NOMO-1 treated with dmso at 0.1 percent for 144 hours (cell line): ENCODE results near the gene CDK14.
"Not testable (repeated sequence)": the region's sequence is repeated elsewhere in the genome, so short reads cannot be mapped to it uniquely, and the experiment has no call there.

Experiments
- DNase-seq: peaks from one replicate; lab custom pipeline; 2025; ENCODE audit not compliant: unreplicated experiment; lab: John Stamatoyannopoulos, UW

Gene CDK14

DNA sequence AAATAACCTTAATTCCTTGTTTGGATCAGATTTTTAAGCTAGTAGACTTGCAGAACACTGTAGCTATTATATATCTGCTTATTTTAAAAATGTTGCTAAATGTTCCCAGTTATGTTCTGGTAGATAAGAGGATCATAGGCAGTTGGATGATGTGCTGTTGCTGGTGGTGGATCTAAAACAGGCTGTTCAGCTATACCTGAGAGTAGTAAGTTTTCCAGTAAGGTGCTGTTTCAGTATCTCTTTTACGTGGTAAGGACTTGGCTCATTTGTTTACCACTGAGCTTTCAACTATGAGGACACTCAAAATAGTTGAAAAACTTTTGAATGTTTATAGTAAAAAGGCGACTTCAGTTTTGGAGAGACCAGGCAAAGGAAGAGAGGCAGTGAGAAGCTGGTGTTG, 180.9 kb downstream of the CDK14 start:
- no peak for DNase-seq

DNA sequence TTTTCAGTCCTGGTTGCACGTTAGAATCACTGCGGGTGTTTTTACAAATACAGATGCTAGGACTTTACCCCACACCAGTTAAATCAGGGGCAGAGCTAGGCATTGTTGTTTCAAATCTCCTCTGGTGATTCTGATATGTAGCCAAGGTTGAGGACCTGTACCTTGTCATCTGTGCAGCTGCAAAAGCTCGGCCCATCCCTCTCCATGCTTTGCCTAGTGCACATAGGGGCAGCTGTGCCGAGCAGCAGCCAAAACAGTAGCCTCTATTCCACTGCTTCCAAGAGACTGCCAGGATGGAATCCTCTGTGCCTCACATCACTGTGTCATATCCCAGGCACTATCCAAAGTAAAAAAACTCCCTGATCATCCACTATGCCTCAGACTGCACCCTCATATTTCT, 181.3 kb downstream of the CDK14 start:
- no peak for DNase-seq

DNA sequence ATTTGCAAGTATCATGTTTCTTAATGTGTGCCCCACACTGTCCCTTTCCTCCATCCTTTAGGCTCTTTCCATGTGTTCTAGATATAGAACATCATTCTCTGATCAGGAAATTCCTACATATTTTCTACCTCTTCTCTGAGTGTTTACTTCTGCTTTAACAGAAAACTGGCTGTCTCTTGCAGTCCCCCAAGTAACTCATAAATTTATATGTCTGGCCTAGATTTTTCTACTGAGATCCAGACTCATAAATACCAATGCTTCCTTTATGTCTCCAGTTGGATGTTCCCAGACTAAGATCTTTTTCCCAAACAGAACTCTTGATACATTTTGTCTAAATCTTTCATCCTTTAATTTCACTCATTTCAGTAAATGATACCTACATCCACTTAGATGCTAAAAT, 181.8 kb downstream of the CDK14 start:
- no peak for DNase-seq

DNA sequence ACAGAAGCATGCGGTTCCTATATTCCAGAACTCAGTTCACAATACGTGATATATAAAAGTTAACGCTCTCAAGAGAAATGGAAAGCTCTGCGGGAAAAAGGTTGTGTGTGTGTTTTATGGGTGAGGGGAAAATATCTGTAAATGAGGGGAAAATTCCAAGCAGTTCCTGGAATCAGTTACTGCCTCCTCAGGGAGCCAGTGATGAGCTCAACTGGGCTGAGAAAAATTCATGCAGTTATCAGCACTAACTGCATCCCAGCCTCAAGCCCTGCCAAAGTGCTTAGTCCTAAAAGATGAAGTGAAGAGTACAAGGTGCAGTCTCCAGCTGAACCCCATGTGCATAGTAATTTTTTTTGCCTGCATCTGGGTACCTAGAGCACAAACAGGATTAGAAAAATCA, 191.9 kb downstream of the CDK14 start:
- DNase-seq = no peak

DNA sequence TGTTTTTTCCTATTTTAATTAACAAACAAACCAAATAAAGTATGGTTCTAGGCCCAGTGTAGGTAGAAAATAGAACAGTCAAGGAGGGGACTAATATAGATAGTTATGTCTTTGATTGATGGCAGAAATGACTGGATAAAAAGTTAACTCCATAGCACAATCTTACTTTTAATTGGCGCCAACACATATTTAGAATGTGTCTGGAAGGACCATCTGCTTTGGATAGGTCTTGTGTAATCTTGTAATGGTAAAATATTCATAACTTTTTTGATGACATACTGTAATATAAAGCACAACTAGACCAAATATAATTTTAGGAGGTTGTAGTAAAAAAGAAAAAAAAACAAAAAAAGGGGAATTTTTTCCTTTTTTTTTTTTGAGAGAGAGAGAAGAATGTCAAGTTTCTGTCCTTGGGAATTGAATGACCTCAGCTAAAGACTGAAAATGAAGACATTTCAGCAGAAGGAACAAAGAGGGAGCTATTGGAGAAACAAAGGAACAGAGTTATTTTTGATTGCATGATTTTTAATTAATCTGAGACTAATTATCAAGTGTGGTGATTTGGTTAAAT, 193.7 kb downstream of the CDK14 start:
- DNase-seq = no peak

DNA sequence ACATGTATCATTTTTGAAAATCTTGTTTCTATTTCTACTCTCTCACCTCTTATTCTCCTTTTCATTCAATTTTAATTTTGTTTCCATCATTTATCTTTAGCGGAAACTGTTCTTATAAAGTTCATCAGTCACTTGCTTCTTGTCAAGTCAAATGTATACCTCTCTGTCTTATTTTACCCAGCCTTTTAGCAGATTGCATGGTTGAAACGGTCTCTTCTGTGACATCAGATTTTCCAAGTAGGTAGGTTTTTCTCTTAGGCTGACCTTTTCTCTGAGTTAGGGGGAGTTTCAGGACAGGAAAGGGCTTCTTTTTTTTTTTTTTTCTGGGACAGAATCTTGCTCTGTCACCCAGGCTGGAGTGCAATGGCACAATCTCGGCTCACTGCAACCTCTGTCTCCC, 195.5 kb downstream of the CDK14 start:
- no peak for DNase-seq

DNA sequence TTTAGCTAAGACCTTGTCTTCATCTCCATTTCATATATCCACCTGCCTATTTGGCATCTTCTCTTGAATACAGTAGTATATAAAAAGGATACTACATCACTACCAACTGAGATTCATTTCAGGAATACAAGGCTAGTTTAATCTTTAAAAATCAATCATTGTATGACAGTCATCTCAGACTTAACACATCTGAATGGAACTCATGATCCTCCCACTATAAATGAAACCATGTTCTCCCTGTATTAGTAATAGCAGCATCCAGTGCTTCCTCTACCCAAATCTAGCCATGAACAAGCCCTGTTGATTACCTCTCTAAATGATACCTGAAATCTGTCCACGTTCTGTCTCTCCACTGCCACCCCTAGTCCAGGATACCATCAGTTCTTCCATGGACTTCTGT, 196.2 kb downstream of the CDK14 start:
- no peak for DNase-seq

DNA sequence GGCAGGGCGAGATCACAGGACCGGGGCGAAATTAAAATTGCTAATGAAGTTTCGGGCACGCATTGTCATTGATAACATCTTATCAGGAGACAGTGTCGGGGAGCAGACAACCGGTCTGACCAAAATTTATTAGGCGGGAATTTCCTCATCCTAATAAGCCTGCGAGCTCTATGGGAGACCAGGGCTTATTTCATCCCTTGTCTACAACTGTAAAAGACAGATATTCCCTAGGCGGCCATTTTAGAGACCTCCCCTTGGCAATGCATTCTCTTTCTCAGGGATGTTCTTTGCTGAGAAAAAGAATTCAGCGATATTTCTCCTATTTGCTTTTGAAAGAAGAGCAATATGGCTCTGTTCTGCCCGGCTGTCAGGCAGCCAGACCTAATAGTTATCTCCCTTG, 198.1 kb downstream of the CDK14 start:
- not testable (repeated sequence) for DNase-seq

DNA sequence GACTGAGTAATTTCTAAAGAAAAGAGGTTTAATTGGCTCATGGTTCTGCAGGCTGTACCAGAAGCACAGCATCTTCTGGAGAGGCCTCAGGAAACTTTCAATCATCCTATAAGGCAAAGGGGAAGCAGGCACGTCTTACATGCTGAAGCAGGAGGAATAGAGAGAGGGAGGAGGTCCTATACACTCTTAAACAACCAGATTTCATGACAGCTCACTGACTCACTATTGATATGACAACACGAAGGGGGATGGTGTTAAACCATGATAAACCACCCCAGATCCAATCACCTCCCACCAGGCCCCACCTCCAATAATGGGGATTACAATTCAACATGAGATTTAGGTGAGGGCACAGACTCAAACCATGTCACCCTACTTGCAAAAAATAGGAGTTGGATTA, 201.5 kb downstream of the CDK14 start:
- no peak for DNase-seq

DNA sequence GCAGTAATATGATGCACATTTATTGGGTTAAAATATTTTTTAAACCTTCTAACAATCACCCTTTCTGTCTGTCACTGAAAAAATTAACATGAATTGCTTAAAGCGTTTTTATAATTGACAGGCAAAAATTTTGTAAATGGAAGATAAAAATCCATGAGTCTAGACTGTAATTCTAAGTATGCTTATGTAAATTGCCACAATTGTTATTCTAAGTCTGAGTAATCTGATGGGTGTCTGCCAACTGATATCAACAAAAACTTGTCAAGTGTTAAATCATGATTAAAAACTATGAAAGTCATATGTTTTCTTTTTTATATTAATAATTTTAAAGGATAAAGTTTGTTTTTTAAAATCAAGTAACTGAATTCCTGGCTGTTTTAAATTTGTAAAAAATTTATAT, 208.2 kb downstream of the CDK14 start:
- DNase-seq = no peak

DNA sequence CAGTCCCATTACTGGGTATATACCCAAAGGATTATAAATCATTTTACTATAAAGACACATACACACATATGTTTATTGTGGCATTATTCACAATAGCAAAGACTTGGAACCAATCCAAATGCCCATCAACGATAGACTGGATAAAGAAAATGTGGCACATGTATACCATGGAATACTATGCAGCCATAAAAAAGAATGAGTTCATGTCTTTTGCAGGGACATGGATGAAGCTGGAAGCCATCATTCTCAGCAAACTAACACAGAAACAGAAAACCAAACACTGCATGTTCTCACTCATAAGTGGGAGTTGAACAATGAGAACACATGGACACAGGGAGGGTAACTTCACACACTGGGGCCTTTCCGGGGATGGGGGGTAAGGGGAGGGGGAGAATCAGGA, 219.4 kb downstream of the CDK14 start:
- not testable (repeated sequence) for DNase-seq

DNA sequence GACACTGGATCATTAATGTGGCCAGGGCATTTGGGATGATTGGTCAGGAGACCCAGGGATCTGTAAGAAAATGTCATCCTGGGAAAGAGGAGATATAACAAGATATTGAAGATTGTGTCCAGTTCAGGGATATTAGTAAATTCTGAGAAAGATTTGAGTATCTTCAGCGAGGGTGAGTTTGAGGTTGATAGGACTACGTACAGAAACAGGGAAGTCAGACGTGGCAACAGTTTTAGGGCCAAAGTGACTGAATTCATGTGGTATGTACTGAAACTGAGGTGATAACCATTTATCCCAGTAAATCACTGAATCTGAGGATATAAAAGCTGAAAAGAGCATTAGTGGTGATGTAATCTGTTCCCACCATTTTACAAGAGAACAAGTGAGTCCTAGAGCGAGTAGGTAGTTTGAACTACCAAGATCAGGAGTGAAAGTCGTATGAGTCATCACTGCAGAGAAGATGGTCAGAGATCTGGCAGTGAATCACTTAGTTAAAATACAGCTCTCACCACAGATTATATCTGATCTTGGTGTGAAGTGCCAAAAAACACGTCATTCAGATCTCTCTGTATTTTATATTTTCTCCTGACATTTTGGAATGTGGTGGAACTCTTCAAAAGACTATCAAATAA, 220.5 kb downstream of the CDK14 start:
- DNase-seq = peak; percentile 79

DNA sequence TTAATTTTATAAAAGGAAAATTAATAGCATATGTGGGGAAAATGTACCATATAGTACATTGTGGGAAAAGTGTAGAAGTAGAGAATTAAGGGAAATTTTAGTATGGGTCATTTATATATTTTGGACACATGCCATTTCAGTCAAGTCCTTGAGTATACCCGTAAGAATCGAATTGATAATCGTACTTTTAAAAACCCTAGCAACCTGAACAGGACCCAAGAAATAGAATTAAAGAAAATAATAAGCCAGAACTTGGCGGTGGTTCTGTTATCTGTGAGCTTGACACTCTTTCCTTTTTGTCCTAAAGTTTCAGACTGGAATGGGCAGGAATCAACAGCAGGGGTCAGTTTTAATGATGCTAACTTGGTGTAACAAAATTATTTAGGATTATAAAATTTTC, 221.0 kb downstream of the CDK14 start:
- no peak for DNase-seq

DNA sequence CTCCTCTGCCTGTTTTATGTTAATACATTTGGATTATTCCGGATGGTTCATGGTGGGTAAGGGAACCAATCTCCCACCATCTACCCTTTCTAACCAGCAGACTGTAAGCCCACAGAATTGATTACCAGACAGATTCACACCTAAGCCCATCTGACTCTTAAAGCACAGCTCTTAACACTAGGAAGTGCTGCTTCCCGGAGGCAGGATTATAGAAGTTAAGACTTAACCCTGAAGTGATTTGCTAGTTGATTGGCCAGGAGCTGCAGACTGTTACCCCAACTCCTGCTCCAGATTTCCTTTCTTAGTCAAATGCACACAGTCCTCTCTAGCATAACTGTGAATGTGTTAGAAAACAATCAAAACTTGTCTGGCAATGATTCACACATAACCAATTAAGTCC, 221.7 kb downstream of the CDK14 start:
- no peak for DNase-seq

DNA sequence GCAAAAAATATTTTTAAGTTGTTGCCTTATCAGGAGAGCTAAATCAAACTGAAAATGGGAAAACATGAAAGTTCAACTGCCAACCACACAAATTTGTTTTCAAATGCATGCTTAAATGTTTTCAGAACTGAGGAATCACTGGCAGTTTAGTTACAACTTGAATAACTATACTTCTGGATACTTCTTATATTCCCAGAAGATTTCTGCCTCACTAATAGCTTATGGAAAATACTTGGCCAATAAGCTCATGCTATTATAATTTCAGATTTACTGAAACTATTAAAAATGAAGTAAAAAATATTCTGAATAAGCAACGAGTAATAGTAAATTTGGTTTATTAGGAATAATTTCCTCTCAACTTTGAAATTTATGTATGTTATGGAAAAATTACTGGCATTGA, 222.2 kb downstream of the CDK14 start:
- no peak for DNase-seq

DNA sequence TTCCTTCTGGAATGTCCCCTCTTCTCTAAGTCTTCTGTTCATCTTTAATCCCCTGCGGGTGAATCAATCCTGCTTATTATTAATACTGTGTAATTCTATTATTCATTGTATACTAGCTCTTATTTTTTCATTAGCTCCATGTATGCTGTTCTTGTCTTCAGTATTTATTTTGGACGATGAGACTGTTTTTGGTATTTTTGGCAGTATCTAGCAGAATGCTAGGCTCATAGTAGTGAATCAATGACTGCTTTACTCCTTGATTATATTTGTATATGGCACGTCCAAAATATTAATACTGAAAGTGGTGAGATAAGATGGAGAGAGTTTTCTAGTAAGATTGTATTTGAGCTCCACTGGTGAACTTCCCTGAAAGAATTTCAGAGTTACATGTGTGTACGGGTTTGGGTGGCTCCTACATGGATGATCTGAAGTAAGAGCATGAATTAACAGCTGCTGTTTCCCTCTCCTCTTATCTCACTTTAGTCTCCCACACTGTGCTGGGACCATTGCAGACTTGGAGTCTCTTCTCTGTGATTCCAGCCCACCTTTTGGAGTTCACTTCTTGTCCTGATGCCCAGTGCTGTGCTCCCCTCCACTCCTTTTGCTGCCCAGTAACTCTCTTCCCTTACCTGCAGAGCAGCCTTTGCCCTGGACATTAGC, 226.0 kb downstream of the CDK14 start:
- no peak for DNase-seq

DNA sequence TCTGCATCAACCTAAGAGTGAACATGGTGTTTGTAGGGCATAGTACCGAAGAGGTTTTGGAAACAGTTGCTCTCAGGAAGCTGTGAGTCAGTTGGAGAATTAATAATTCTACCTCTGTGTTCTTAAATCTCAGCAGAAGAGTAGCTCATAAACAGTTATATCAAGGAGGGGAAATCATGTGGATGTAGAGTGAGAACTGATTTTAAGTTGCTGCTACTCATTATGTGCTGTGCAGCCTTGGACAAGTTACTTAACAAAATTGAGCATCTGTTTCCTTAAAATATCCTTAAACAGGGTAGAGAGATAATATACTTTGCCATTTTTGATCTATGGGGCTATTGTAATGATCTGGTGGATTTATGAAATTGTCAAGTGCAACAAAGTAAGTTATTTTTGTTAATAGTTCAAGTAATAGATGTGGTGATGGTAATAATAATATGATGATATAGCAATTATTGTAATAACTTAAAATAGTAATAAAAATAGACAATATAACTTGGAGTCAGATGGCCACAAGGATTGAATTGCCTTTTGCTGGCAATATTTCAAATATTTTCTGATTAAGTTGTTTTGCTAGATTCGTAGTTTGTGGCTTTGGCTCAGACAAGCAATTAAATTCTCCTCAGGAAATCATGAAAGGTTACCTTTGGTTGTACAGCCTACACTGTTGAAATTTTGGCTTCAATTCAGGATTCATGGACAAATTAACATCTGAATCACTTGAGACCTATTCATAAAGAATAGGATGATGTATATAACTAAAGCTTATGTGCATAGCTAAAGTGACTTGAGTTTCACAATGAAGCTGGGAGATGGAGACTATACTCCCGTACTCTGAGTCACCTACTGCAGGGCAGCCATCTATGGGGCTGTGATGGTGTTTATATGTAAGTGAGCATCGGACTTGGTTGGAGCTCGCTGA, 228.5 kb downstream of the CDK14 start:
- no peak for DNase-seq

DNA sequence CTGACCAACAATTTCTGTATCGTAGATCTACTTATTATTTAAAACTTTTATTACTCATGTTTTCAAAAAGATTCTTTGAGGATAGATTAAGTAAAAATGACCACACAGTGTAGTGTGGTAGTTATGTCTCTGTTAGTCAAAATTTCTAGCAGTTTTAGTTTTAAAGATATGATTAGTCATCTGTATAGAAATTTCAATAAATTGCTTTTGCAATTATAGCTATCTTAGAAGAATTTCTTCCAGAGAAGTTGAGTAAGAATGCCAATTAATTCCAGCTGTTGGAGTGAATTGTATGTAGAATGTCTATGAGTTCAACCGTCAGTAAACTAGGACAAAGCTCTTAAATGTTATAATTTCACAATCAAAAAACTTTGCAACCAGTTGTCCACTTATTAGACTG, 229.7 kb downstream of the CDK14 start:
- no peak for DNase-seq

DNA sequence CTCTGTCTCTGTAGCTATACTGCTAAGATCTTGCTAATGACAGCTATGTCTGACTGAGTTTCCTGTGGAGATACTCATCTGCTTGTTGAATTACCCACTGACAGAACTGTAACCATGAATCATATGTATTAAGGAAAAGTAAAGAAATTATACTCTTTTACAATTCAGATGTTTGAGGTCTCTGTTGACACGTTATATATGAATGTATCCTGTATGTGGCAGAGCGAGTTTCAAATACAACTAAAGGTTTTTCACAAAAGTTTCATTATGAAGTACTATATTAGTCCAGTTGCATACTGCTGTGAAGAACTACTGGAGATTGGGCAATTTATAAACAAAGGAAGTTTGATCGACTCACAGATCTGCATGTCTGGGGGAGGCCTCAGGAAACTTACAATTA, 232.5 kb downstream of the CDK14 start:
- no peak for DNase-seq

DNA sequence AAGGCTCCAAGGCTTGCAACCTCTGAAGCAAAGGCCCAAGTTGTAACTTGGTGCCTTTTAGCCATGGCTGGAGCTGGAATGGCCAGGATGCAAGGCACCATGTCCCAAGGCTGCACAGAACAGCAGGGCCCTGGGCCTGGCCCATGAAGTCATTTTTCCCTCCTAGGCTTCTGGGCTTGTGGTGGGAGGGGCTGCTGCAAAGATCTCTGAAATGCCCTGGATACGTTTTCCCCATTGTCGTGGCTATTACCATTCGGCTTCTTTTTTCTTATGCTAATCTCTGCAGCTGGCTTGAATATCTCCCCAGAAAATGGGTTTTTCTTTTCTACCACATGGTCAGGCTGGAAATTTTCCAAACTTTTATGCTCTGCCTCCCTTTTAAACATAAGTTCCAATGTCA, 234.2 kb downstream of the CDK14 start:
- no peak for DNase-seq

DNA sequence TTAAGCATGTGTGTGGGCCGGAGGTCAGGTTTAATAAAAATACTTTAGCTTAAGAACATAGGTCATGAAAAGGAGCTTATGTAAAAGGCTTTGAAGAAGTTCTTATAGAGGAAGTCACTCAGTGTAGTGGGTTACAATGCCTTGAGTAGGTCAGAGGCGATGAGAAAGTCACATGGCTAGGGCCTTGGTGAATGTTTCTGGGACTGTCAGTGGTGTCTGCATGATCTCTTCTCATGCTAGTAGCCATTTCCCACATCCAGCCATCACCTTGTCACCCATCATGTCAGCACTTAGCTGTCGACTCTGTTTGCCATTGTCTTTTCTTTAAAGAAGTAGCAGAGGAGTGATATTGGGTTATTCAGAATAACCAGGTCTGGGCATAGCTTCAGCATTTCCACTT, 236.6 kb downstream of the CDK14 start:
- no peak for DNase-seq

DNA sequence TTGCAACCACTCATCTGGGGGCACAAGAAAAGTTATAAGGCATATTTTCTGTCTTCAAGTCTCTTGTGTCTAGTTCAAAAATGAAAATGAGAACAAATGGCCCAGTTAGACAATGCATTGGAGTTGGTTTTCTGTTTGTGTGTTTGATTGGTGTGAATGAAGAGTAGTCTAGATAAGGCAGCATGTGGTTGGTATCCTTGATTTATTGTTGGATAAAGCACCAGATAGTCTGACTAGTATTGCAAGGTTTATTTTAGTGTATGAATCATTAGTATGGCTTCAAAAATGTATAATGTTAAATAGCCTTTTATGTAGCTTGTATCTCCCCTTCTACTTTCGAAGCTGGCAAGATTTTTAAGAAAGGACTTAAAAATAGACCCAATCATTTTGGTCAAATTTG, 237.3 kb downstream of the CDK14 start:
- no peak for DNase-seq
